K562 (cell line): ENCODE data around the gene MYL3.

ENCODE experiments used
- ARNT ChIP-seq, 2 experiments: fragments of 450-650 bp; IDR thresholded peaks; 2 replicates each; pipeline ENCODE4 v1.6.1; 2016; ENCODE audit warnings: mild to moderate bottlenecking in 1 of 2
- EZH2 ChIP-seq: IDR thresholded peaks from 2 replicates; pipeline ENCODE4 v1.6.1; 2012; ENCODE audit warnings: low read depth, mild to moderate bottlenecking, inconsistent platforms, low read length, borderline replicate concordance
- FOXM1 ChIP-seq, 2 experiments: fragments of 450-650 bp in 1 of 2; sonication (generic) in 1 of 2; formaldehyde crosslinking in 1 of 2; IDR thresholded peaks; 2 replicates each; pipeline versions ENCODE4 v1.6.1 to v1.9.0; 2017 to 2022; ENCODE audit warnings: low read depth in 2 of 2, mild to moderate bottlenecking in 2 of 2, missing genetic modification reagents in 1 of 2, moderate library complexity in 1 of 2
- POLR2AphosphoS2 ChIP-seq: IDR thresholded peaks from 2 replicates; pipeline ENCODE4 v1.6.1; 2012; ENCODE audit warnings: low read length, improper control_type of control experiment
- RFX5 ChIP-seq: IDR thresholded peaks from 2 replicates; pipeline ENCODE4 v1.6.1; 2011; ENCODE audit warnings: low read depth, mild to moderate bottlenecking, improper control_type of control experiment, low read length
- TCF7L2 ChIP-seq: fragments of 150-350 bp; IDR thresholded peaks from 2 replicates; pipeline ENCODE4 v1.6.1; 2016; ENCODE audit warnings: low read depth, mild to moderate bottlenecking, low read length, moderate library complexity
- ZFP30 ChIP-seq: fragments of 250-450 bp; sonication (Bioruptor Pico); IDR thresholded peaks from 2 replicates; pipeline ENCODE4 v1.8.0; 2022; ENCODE audit warnings: moderate library complexity, mild to moderate bottlenecking, inconsistent platforms, borderline replicate concordance
- ZNF224 ChIP-seq: sonication (generic); formaldehyde crosslinking; IDR thresholded peaks from 2 replicates; pipeline ENCODE4 v1.8.0; 2022; ENCODE audit warnings: mild to moderate bottlenecking, missing genetic modification reagents
- TF ChIP-seq, protein P1 (sequence below), 3 experiments: IDR thresholded peaks in 2 of 3; conservative IDR thresholded peaks in 1 of 3; 2 replicates each; pipeline ENCODE4 v1.5.1; 2011 to 2012; ENCODE audit warnings: low read length in 3 of 3, mild to moderate bottlenecking in 3 of 3, control low read depth in 2 of 3, improper control_type of control experiment in 1 of 3, inconsistent platforms in 1 of 3, low read depth in 1 of 3, mixed read lengths in 1 of 3, moderate library complexity in 1 of 3; ENCODE audit not compliant: insufficient read depth in 2 of 3

DNA sequence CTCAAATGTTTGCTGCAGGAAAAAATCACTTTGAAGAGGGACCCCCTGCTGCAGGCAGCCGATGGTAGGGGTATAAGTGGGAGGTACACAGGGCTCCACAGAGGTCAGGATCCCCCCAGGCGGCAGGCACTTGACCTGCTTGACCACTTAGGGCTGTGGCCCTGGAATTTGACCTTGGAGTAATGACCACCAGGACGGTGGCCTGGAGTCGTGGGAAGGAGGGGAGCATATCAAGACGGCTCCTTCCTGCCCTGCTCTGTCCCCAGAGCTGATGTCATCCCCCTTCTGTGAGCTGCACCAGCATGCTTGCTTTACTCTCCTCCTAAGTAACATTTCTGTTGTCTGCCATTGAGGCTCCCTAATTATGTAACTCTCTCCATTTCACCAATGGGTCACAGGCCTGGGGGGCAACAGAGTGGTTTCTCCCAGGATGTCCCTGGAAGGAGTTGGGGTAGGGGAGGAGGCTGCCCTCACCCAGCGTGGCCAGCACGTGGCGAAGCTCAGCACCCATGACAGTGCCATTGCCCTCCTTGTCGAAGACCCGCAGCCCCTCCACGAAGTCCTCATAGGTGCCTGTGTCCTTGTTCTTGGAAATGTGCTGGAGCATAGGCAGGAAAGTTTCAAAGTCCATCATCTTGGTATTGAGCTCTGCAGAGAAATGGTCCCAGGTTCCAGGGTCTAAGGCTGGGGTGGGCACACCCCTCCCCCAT lies 4.1 kb downstream of the MYL3 start:
- no peak for TF ChIP-seq TCF7L2
- TF ChIP-seq, protein P1, sequence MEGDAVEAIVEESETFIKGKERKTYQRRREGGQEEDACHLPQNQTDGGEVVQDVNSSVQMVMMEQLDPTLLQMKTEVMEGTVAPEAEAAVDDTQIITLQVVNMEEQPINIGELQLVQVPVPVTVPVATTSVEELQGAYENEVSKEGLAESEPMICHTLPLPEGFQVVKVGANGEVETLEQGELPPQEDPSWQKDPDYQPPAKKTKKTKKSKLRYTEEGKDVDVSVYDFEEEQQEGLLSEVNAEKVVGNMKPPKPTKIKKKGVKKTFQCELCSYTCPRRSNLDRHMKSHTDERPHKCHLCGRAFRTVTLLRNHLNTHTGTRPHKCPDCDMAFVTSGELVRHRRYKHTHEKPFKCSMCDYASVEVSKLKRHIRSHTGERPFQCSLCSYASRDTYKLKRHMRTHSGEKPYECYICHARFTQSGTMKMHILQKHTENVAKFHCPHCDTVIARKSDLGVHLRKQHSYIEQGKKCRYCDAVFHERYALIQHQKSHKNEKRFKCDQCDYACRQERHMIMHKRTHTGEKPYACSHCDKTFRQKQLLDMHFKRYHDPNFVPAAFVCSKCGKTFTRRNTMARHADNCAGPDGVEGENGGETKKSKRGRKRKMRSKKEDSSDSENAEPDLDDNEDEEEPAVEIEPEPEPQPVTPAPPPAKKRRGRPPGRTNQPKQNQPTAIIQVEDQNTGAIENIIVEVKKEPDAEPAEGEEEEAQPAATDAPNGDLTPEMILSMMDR (IDR thresholded peaks at IDR 0.05 in 2 of 3, conservative IDR thresholded peaks at IDR 0.05 in 1 of 3; ENCODE audit: insufficient read depth in 2 of 3, low read depth in 1 of 3, low read length in 3 of 3) = no peak
- no peak for TF ChIP-seq ZFP30 (CRISPR knock-in tag)
- TF ChIP-seq FOXM1 (IDR thresholded peaks at IDR 0.05; ENCODE audit: low read depth) = no peak
- TF ChIP-seq FOXM1 (CRISPR knock-in tag; IDR thresholded peaks at IDR 0.05; ENCODE audit: low read depth) = no peak
- no peak for TF ChIP-seq RFX5
- TF ChIP-seq EZH2 = no peak
- no peak for TF ChIP-seq POLR2AphosphoS2
- TF ChIP-seq ARNT (IDR thresholded peaks at IDR 0.05) = no peak
- TF ChIP-seq ZNF224 = no peak
